ENCODE measurements around the gene PDLIM1.
"Not testable (repeated sequence)": the region's sequence is repeated elsewhere in the genome, so short reads cannot be mapped to it uniquely, and the experiment has no call there.

The PDLIM1 gene

DNA sequence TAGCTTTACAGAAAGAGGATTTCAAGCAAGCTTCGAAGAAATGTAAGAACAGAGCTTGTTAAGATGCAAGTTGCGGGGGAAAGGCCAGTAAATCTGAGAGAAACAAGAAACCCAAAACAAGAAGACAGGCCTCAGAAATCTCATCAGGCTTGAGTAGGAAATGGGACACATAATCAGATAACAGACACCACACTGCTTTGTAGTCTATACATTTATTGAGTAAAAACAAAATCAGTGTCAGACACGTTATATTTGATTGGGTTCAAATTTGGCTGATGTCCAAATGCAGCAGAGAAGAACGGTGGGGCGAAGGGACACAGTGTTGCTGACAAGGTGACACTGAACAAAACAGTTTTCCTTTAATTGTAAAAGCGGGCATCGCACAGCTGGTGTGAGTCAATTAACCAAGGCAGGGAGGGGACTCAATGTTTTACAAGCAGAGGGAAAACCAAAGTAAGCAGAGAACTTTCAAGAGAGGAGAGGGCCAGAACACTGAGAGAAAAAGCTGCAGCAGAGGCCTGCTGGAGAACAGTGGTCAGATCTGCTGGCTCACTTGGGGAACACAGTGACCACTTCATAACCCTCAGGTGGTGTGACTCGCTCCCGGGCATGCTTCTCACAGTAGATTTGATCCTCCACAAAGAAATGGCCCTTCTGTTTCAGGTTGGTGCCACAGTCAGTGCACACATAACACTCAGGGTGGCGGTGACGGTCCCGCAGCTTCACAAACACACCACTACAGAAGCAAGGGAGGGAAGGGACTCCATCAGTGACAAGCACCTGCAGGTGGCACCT, 53.2 kb downstream of the PDLIM1 start:
- no peak for DNase-seq

DNA sequence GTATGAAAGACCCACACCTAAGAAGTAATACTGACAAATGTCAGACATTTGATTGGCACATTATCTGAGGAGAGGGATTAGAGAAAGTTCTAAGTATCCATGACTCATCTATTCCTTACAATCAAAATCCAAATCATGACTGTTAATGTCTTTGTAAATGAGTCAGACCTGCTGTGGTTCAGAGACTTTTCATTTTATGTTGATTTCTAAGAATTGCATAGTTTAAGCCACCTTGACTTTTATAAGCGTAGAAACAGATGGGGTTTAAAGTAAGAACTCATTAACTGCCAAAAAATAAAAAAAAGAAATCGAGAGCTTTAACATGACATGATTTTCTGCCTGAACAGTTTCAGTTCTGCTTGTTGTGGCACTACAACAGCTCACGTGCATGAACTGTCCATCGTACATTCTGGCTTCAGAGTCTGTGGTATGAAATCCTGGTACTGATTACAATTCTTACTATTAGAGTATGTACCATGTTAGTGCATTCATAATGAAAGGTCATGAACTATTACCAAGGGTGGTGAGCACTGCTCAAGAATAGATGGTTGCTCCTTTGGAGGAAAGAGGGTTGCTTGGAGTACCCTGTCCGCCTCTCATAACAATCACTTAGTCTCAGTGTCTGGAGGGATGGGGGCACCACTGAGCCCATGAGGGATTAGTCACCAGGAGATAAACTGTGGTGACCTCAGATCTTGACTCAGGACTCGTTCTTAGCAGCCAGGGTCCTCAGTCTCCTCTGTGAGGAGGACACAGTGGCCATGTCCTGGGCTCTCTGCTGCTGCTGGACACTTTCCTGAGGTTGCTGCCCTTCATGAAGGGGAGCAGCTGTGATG, 54.5 kb downstream of the PDLIM1 start:
- no peak for DNase-seq

DNA sequence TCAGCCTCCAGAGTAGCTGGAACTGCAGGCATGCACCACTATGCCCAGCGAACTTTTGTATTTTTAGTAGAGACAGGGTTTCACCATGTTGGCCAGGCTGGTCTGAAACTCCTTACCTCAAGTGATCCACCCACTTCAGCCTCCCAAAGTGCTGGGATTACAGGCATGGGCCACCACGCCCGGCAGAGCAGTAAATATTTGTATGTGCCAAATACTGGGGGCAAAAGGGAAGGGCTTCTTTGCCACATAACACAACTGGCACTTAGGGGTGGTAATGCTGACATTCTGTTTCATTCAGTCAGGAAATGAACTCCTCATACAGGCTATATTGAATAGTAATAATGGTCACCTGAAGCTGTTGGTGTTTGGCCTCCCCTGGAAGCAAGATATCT, 55.1 kb downstream of the PDLIM1 start:
- no peak for DNase-seq

DNA sequence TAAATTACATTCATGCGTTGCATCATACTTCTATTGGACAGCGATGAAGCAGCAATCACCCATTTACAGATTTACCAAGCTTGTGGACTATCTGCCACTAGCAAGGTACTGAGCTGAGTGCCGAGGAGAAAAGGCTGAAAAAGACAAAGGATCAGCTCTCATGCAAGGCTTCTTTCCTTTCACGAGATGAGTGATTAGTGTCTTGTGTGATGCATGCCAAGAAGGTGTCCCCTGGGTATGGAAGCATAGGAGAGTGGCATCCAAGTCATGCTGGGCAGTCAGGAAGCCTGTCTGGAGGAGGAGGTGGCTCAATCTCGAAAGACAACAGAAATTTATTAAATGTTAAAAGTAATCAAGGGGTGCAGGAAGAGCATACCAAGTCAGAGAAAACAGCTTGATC, 55.9 kb downstream of the PDLIM1 start:
- DNase-seq, result no peak

DNA sequence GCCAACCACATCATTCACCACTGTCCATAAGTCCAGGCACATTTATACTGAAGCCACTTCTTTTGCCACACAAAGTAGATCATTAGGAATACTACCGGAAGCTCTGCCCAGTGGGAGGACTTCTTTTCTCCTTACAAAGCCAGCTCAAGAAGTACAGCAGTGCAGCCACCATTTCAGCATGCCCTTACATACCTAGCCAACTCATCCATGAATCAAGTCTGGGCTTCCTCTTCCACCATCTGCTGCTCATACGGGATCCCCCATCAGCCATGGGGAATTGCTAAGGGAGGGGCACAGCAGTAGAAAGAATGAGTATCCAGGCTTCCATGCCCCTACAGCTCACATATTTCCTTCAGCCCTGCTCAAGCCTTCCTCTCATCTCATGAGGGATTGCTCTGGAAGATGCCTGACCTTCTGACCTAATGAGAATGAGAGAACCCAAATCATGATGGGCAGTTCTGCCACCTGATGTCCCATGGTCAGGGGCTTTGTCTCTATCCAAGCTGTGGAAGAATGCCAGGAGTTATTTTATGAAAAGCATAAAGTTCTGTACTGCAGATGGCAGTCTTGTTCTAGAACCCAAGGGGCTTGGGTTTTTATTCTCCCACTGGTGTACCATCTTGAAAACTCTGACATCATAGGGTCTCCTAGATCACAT, 57.3 kb downstream of the PDLIM1 start:
- no peak for DNase-seq

DNA sequence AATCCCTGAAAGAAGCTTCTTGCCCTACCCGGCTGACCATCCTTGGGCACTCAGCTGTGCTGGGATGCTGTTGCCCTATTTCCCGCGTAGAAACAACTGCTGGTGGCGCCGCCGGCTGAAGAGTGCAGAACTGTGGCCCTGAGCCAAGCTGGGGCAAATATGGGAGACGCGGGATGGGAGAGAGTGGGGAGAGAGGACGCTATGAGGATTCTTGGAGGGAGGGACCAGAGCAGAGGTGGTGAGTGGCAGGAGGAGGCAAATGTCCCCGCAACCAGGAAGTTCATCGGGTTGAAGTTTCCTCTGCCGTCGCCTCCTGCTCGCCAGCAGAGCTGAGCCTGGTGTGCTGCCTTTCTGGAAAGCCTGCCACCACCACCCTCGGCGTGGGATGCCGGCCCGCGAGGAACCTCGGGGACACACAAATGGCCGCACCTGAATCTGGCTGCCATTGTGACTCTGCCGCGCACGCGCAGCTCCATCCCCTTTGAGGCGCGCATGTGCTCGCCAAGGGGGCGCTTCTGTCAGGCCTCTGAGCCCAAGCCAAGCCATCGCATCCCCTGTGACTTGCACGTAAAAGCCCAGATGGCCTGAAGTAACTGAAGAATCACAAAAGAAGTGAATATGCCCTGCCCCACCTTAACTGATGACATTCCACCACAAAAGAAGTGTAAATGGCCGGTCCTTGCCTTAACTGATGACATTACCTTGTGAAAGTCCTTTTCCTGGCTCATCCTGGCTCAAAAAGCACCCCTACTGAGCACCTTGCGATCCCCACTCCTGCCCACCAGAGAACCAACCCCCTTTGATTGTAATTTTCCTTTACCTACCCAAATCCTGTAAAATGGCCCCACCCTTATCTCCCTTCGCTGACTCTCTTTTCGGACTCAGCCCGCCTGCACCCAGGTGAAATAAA, 59.9 kb downstream of the PDLIM1 start:
- not testable (repeated sequence) for DNase-seq

DNA sequence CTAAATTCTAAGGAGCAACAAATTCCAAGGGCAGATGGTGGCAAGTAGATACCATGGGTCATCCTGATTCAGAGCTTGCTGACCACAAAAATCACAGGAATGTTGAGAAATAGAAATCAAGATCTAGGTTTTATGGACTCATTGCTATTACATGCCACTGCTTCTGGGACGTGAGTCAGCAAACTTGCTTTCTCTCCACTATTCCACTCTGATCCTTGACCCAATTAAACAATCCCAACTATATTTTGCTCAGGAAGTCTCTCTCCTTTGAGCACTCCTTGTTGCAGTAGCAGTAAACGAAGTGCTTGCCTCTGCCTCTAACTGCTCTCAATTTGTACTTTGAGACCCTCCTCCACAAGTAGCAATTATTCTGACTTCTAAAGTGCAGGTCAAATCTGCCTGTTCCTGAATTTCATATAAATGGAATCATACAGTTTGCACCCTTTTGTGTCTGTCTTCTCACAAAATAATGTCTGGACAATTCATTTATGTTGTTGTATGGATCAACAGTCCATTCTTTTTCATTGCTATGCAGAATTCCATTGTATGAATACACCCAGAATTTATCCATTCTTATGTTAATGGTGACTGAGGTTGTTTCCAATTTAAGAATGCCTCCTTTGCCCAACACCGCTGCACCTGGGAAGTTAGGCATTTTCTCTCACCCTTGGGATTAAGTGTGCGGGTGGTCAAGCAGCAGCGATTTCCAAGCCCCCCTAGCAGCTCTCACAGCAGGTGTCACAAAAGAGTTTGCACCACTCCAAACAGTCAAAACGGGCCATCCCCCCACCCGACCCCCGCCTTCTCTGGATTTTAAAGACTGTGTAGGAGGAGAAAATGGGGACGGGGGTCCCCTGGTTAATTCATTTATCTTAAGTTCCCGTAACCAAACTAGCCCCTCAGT, 60.8 kb downstream of the PDLIM1 start:
- peak; percentile 40 to 81 for DNase-seq

DNA sequence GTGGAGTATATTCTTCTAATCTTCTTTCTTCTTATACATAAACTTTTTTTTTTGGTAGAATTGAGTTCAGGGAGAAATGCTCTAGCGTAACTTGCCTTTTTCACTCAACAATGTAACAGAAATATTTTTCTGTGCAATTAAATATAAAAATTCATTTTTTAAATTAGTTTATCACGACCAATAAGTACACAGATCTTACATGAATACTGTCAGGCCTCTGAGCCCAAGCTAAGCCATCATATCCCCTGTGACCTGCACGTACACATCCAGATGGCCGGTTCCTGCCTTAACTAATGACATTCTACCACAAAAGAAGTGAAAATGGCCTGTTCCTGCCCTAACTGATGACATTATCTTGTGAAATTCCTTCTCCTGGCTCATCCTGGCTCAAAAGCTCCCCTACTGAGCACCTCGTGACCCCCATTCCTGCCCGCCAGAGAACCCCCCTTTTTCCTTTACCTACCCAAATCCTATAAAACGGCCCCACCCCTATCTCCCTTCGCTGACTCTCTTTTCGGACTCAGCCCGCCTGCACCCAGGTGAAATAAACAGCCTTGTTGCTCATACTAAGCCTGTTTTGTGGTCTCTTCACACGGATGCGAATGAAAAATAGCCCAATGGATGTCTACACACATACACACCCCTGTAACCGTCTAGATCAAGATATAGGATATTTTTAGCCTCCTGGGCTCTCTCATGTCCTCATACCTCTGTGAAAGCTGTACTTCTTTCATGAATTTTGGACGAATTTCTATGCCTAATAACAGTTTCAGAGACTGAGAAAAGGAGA, 61.7 kb downstream of the PDLIM1 start:
- DNase-seq, result not testable (repeated sequence)

DNA sequence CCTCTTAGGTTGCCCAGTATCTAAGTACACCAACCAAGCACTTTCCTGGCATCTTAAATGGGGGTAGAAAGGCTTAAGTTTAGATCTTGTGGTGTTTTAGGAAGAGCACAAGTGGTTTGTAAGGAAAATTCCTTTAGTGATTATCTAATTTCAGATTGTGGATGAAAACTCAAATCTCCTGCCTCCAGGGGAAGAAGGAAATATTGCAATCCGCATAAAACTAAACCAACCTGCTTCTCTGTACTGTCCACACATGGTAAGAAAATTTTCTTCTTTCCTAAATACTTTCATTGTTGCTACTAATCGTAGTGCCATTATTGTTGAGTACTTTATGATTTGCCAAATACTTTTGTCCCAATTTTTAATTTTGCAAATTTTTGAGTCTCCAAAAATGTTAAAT, 65.7 kb downstream of the PDLIM1 start:
- DNase-seq, result no peak

DNA sequence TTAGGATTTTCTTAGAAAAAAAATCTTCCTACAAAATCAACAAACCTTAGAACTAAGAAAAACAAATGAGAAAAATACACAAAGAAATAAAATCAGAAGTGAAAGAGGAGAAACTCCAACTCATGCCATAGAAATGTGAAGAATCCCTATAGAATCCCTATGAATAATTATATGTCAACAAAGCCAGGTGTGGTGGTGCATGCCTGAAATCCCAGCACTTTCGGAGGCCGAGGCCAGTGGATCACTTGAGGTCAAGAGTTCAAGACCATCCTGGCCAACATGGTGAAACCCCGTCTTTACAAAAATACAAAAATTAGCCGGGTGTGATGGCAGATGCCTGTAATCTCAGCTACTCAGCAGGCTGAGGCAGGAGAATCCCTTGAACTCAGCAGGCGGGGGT, 69.7 kb downstream of the PDLIM1 start:
- peak in 1 of 2 experiments; percentile 25 for DNase-seq

DNA sequence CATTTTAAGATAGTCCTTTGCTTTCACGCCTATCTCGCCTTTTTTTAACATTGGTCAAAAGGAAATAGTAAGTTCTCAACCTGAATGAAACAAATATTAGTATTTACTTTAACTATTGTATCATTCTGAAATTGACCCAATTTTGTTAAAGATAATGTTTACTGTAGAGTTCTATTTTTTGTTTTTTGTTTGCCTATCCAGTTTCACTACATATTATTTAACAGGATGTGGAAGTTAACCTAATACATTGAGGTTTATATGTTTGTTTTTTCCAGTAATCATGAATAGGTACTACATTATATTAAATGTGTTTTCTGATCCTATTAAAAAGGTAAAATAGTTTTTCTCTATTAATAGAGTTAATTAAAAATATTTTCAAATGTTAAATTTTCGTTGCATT, 70.3 kb downstream of the PDLIM1 start:
- no peak for DNase-seq

DNA sequence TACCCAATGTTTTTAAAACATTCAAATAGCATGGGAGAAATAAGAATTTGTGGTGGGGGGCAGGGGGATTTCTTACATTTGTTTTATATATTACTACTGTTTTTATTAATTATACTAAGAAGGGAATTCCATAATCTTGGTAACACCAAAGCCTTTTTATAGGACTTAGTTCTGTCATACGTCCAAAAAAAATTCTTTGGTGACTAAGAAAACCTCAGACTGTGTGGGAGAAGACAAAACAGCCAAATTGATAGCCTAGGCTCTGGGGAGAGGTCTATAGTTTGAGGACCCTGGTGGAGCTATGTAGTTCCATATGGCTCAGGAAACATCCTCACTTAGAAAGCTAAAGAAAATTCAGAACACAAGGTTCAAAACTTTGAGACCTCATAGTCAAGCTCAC, 73.3 kb downstream of the PDLIM1 start:
- DNase-seq, result no peak

DNA sequence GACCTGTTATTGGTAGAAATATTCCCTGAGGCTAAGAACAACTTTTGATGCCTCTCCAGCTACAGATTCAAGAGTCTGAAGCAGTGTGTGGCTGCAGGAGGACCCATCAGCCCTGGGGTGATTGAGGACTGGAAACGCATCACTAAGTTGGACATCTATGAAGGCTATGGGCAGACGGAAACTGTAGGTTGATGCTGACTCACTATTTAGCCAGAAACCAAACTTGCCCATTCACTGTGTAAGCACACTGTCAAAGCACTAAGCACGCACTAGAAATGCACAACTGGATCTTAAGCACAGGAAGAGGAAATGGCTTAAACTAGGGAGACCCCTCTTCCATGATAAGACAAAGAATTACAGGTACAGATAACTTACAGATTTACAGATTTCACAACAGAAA, 76.0 kb downstream of the PDLIM1 start:
- DNase-seq, result no peak

DNA sequence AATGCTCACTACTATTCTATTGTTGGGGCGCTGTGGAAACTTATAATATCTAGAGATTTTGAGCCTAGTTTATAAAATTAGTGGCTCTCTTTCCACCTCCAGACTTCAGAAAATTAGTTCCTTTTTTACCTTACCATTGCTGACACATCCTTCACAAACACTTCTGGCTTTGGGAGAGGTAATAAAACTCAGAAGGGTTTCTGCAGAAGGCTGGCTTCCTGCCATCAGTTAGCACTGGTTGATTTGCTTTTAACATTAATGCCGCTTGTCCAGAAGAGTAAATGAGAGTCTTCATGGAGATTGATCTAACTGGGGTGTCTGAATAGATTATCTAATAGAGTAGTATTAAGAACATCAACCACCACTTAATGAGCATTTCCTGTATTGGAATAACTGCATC, 76.4 kb downstream of the PDLIM1 start:
- no peak for DNase-seq

DNA sequence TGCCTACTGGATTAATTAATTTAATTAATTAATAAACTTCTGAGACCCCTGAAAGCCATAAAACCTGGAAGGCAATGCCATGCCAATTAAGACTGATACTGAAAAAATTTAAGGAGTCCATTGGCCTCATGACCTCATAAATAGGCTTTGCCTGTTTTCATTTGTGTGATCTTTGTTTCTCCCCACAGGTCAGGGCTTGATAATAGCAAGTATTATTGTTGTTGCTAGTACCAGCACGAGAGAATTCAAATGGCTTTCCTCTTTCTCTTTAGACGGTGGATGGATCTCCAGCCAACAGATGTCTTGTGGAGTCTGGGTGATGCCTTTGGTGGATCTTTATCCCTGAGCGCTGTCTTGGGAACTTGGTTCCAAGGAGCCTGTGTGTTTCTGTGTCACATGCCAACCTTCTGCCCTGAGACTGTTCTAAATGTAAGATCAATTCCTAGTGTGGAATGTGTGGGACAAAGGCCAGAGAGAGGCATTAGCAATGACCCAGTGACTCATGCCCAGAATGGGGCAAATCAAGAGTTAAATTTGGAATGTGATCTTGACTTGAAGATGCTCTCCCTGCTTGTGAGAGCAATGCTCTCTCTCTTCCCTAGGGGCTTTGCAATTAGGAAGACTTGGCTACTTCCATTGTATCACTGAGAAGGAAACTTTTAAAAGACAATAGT, 79.1 kb downstream of the PDLIM1 start:
- no peak for DNase-seq

DNA sequence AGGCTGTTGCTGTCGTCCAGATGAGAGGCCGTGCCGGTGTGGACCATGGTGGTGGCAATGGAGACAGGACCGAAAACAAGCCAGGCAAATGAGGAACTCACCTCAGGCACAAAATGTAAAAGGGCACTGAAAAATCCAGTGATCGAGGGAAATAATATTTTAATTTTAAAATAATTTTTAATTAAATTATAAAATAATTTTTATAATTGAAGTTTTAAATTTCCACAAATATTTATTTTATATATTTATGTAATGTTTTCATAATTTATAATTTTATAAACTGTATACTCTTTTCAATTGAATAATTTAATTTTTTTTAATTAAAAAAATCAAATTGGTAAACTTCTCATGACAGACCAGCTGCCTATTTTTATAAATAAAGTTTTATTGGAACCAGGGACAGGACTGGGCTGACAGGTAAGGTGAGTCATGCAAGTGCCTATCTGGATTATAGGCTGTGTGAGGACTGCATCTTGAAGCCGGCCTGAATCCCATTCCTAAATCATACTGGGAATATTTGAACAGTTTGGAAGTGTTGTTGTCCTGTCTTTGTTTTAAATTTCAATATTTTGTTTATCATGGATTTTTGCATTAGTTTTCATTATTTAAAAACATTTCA, 81.2 kb downstream of the PDLIM1 start:
- DNase-seq, result no peak

DNA sequence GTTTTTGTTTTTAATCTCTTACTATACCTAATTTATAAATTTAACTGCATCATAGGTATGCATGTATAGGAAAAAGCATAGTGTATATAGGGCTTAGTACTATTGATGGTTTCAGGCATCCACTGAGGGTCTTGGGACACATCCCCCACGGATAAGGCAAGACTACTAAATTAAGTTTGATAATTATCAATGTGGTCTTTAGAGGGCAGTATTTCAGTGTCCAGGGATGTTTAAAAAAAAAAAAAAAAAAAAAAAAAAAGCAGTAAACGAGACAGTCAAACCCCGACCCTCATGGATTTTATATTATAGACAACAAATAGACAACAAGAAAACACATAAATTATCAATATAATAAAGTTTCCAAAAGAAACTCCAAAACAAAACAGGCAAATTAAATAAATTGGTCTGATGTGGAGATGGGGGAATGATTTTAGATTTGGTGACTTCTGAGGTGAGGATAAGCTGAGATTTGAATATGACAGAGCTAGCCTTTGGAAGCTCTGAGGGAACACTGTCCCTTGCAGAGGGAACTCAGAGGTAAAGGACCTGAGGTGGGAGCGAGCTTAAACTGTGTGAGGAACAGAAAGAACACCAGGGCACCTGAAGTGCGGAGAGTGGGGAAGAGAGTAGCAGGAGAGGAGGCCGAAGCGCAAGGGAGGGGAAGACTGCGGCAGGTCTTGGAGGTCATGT, 82.0 kb downstream of the PDLIM1 start:
- DNase-seq, result peak in 1 of 2 experiments; percentile 4

DNA sequence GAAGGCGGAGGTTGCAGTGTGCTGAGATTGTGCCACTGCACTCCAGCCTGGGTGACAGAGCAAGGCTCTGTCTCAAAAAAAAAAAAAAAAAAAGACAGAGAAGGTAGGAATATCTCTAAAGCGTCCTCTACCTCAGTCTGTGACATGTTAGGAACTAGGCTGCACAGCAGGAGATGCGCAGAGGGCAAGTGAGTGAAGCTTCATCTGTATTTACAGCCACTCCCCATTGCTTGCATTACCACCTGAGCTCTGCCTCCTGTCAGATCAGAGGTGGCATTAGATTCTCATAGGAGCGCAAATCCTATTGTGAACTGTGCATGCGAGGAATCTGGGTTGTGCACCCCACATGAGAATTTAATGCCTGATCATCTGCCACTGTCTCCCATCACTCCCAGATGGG, 87.9 kb downstream of the PDLIM1 start:
- not testable (repeated sequence) for DNase-seq

DNA sequence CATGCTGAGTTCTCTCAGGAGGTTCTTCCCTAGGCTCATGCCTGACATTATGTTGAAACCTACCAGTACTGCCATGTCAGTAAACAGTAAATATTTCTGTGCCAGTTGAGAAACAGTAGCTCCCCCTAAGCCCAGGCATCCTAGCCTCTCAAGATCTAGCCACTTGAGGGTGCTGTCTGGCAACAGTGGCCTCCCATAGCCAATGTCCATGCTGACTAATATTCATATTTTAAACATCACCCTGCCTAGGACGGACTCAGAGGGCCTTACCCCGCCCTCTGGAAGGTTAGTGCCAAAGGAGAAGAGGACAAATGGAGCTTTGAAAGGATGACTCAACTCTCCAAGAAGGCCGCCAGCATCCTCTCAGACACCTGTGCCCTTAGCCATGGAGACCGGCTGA, 89.1 kb downstream of the PDLIM1 start:
- DNase-seq, result no peak
